GM10266 (cell line): ENCODE measurements around the gene MRC1.

Source experiments
- DNase-seq: peaks from one replicate; pipeline ENCODE4 v3.0.0; 2012; ENCODE audit errors: extremely low spot score
- CTCF ChIP-seq: IDR thresholded peaks from 2 replicates; pipeline ENCODE4 v1.5.1; 2012; ENCODE audit warnings: mild to moderate bottlenecking, low read depth; ENCODE audit not compliant: control insufficient read depth, insufficient read depth; ENCODE audit errors: missing control alignments

MRC1 gene

GRCh38 chr10:17787087-17787961 lies 21.8 kb upstream of the MRC1 start:
- TF ChIP-seq CTCF, result no peak
- DNase-seq, result no peak

- TF ChIP-seq CTCF, result no peak
- no peak for DNase-seq
Observed at GRCh38 chr10:17788646-17789045, 20.5 kb upstream of the MRC1 start.

- no peak for TF ChIP-seq CTCF
- no peak for DNase-seq
Observed at GRCh38 chr10:17789396-17789795, 19.8 kb upstream of the MRC1 start.

GRCh38 chr10:17790651-17791050 lies 18.5 kb upstream of the MRC1 start:
- no peak for DNase-seq
- TF ChIP-seq CTCF, result no peak

GRCh38 chr10:17792991-17793390 lies 16.2 kb upstream of the MRC1 start:
- no peak for TF ChIP-seq CTCF
- no peak for DNase-seq

GRCh38 chr10:17793823-17794644 lies 15.1 kb upstream of the MRC1 start:
- no peak for TF ChIP-seq CTCF
- no peak for DNase-seq

- no peak for DNase-seq
- no peak for TF ChIP-seq CTCF
Observed at GRCh38 chr10:17795083-17795482, 14.1 kb upstream of the MRC1 start.
